Coronary artery (tissue), 2 donors: ENCODE measurements around the gene ZNF227.

Source experiments
- DNase-seq: peaks from one replicate; pipeline ENCODE4 v3.0.0-alpha.2; 2017; ENCODE audit warnings: low spot score
- H3K27ac ChIP-seq, 2 donors: fragments of 200-600 bp; sonication (generic); one replicate each; pipeline ENCODE4 v1.5.1; 2016 to 2019
- H3K4me3 ChIP-seq: fragments of 200-600 bp; sonication (generic); 2 replicates; pipeline ENCODE4 v1.5.1; 2016; ENCODE audit warnings: mild to moderate bottlenecking, moderate library complexity
- TF ChIP-seq, protein P1 (sequence below): fragments of 200-600 bp; sonication (generic); IDR thresholded peaks from one replicate; pipeline ENCODE4 v1.5.1; 2019; ENCODE audit warnings: antibody characterized with exemption

ZNF227 gene

DNA sequence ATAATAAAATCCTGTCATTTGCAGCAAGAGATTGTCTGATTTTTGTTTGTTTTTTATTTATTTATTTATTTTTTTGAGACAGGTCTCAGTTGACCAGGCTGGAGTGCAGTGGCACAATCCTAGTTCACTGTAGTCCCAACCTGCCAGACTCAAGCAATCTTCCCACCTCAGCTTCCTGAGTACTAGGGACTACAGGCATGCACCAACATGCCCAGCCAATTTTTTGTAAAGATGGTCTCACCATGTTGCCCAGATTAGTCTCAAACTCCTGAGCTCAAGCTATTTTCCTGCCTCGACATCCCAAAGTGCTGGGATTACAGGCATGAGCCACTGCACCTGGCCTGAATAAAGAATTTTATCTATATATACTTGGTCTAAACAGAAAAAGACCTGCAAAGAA, 65.0 kb downstream of the ZNF227 start:
- H3K27ac ChIP-seq: no peak overlapping the region
- H3K4me3 ChIP-seq: no peak overlapping the region
- DNase-seq: no peak
- TF ChIP-seq, protein P1, sequence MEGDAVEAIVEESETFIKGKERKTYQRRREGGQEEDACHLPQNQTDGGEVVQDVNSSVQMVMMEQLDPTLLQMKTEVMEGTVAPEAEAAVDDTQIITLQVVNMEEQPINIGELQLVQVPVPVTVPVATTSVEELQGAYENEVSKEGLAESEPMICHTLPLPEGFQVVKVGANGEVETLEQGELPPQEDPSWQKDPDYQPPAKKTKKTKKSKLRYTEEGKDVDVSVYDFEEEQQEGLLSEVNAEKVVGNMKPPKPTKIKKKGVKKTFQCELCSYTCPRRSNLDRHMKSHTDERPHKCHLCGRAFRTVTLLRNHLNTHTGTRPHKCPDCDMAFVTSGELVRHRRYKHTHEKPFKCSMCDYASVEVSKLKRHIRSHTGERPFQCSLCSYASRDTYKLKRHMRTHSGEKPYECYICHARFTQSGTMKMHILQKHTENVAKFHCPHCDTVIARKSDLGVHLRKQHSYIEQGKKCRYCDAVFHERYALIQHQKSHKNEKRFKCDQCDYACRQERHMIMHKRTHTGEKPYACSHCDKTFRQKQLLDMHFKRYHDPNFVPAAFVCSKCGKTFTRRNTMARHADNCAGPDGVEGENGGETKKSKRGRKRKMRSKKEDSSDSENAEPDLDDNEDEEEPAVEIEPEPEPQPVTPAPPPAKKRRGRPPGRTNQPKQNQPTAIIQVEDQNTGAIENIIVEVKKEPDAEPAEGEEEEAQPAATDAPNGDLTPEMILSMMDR: no peak

- Histone ChIP-seq H3K4me3 (no peak overlapping the region), H3K27ac (no peak overlapping the region)
- TF ChIP-seq, protein P1: no peak
- no peak for DNase-seq
Observed at GRCh38 chr19:44278181-44278690, 65.9 kb downstream of the ZNF227 start.

- DNase-seq: no peak
- Histone ChIP-seq H3K27ac (no peak overlapping the region), H3K4me3 (no peak overlapping the region)
- TF ChIP-seq, protein P1: no peak
Observed at GRCh38 chr19:44280916-44281315, 68.6 kb downstream of the ZNF227 start.

GRCh38 chr19:44282846-44283245, 70.5 kb downstream of the ZNF227 start:
- DNase-seq: no peak
- TF ChIP-seq, protein P1: no peak

DNA sequence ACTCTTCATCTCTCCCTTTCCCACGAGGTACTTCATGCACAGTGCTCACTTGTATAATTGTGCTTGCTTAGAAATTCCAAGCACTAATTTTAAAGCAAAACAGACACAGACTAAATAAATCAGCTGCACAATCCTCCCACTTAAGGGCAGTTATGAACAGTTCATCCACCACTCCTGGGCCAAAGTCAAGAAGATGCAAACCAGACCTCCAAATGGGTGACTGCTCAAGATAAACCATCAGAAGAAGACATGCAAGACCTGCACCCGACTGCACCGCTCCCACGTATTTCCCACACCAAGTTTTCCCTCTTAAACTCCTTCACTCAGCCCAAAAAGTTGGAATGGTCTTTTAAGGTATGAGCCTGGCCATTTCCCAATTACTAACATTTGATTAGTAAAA, 72.6 kb downstream of the ZNF227 start:
- no peak overlapping the region for H3K4me3 ChIP-seq
- DNase-seq: no peak
- TF ChIP-seq, protein P1: no peak
- H3K27ac ChIP-seq: no peak overlapping the region

More at GRCh38 chr19:44282846-44283245, 70.5 kb downstream of the ZNF227 start:
- Histone ChIP-seq H3K27ac (no peak overlapping the region), H3K4me3 (no peak overlapping the region)
